SU-DHL-6 (cell line): ENCODE measurements around the gene RASSF5.

ENCODE experiments used
- H2AFZ ChIP-seq: fragments of 200-600 bp; sonication (generic); 2 replicates; pipeline ENCODE4 v1.6.1; 2014; ENCODE audit warnings: low read depth, mild to moderate bottlenecking, moderate library complexity, mixed read lengths, antibody characterized with exemption, low read length; ENCODE audit not compliant: severe bottlenecking
- H3F3A ChIP-seq: fragments of 200-600 bp; shearing (Covaris generic); 2 replicates; pipeline ENCODE4 v1.6.0; 2016; ENCODE audit warnings: antibody characterized with exemption, mild to moderate bottlenecking; ENCODE audit not compliant: insufficient read depth
- H3K27ac ChIP-seq: fragments of 200-600 bp; sonication (generic); 2 replicates; pipeline ENCODE4 v1.5.1; 2016; ENCODE audit warnings: low read depth, mild to moderate bottlenecking, low read length, moderate library complexity, mixed read lengths
- H3K27me3 ChIP-seq: fragments of 200-600 bp; sonication (generic), shearing (Covaris generic); 2 replicates; pipeline ENCODE4 v1.6.0; 2014; ENCODE audit warnings: mild to moderate bottlenecking, low read length
- H3K36me3 ChIP-seq: fragments of 200-600 bp; sonication (generic); 2 replicates; pipeline ENCODE4 v1.6.1; 2014; ENCODE audit warnings: mild to moderate bottlenecking, low read length, mixed read lengths
- H3K4me2 ChIP-seq: fragments of 300-600, 200-600 bp; shearing (Covaris generic), sonication (generic); 2 replicates; pipeline ENCODE4 v1.6.0; 2014; ENCODE audit warnings: low read length, low read depth, mild to moderate bottlenecking; ENCODE audit not compliant: poor library complexity, severe bottlenecking
- H3K4me3 ChIP-seq: fragments of 200-600 bp; sonication (generic); 2 replicates; pipeline ENCODE4 v1.5.1; 2014; ENCODE audit warnings: antibody characterized with exemption, low read length, mild to moderate bottlenecking, mixed read lengths; ENCODE audit not compliant: insufficient read depth, poor library complexity, severe bottlenecking
- H3K79me2 ChIP-seq: fragments of 200-600 bp; sonication (generic); 2 replicates; pipeline ENCODE4 v1.6.1; 2014; ENCODE audit warnings: mild to moderate bottlenecking, low read length, moderate library complexity; ENCODE audit not compliant: insufficient read depth
- H3K9ac ChIP-seq: fragments of 200-600 bp; sonication (generic); 2 replicates; pipeline ENCODE4 v1.7.0; 2014; ENCODE audit warnings: mild to moderate bottlenecking, low read length
- H3K9me2 ChIP-seq: fragments of 200-600 bp; sonication (generic); replicated peaks from 2 replicates; pipeline ENCODE4 v1.6.1; 2014; ENCODE audit warnings: low read length; ENCODE audit not compliant: insufficient read depth
- H3K9me3 ChIP-seq: fragments of 200-600 bp; sonication (generic); 2 replicates; pipeline ENCODE4 v1.6.1; 2014; ENCODE audit warnings: low read length, mixed read lengths; ENCODE audit not compliant: insufficient read depth
- H4K20me1 ChIP-seq: fragments of 200-600 bp; sonication (generic); 2 replicates; pipeline ENCODE4 v1.6.1; 2014; ENCODE audit warnings: low read depth, mild to moderate bottlenecking, antibody characterized with exemption, low read length, moderate library complexity, mixed read lengths
- CTCF ChIP-seq: fragments of 200-600 bp; sonication (generic); IDR thresholded peaks from one replicate; pipeline ENCODE4 v1.5.1; 2017; ENCODE audit warnings: antibody characterized with exemption, mild to moderate bottlenecking, low read length, moderate library complexity; ENCODE audit not compliant: insufficient read depth, poor library complexity, severe bottlenecking
- EZH2phosphoT487 ChIP-seq: fragments of 200-600 bp; sonication (generic), shearing (Covaris generic); conservative IDR thresholded peaks from 2 replicates; pipeline ENCODE4 v1.6.1; 2018; ENCODE audit warnings: mild to moderate bottlenecking, antibody characterized with exemption, low read length, moderate library complexity, mixed read lengths

The RASSF5 gene

DNA sequence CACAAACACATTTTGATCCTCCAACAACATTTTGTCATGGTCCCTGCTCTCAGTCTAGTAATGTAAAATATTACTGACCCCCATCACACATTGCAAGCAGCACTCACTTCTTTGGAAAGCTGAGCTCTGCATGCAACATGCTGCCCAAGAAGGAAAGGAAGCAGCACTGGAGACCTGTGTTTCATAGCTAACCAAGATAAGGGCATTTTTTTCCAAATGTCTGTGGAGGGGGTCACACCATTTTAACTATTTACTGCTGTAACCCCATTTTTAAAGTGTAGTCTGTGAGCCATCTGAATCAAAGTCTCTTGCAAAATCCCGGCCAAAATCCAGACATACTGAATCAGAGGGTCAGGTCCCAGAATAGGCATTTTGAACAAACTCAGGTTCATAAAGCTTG is 4.5 kb upstream of the RASSF5 start:
- Histone ChIP-seq H4K20me1 (no peaks in the 10 kb centered on the region), H3K27ac (no peak overlapping the region), H3K27me3 (no peaks in the 10 kb centered on the region), H3K79me2 (no peaks in the 10 kb centered on the region), H3K4me3 (no peak overlapping the region), H3K36me3 (no peaks in the 10 kb centered on the region), H3K4me2 (no peak overlapping the region), H3K9ac (no peak overlapping the region), H3F3A (no peaks in the 10 kb centered on the region), H3K9me3 (no peaks in the 10 kb centered on the region), H3K9me2 (no peaks in the 10 kb centered on the region), H2AFZ (no peak overlapping the region)
- TF ChIP-seq CTCF (no peak), EZH2phosphoT487 (no peak)

DNA sequence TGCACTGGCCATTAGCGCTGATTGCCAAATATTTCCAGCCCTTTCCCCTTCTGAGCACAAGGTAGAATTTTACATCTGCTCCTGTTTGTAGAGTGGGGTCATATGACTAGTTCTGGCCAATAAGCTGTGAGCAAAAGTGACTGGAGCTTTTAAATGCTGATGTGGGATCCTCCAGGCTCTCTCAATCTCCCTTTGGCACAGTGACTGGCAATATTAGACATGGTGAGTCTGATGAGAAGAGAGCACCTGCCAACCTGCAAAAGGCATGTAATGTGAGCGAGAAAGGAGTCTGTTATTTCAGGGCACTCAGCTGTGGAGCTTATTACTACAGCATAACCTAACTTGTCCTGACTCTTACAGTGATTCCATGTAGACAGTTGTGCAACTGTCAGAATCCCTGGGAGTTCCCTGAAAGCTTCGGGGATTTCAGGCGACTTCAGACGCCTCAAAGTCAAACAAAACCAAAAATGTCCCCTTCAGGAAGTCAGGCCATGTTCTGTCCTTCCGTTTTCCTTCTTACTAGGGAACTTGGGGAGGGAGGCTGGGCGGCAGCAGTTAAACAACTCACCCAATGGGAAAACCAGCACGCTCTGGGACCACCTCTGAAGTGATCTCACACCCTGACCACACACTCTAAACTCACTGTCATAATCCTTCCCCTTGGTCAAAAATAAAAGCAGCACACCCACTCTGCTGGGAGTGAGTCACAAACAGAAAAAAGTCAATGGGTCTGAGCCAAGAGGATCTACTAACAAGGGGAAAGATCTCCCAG is 3.6 kb upstream of the RASSF5 start:
- Histone ChIP-seq H3K79me2 (no peaks in the 10 kb centered on the region), H3K9ac (no peak overlapping the region), H3K36me3 (no peaks in the 10 kb centered on the region), H3K27ac (no peak overlapping the region), H2AFZ (no peak overlapping the region), H3K9me3 (no peaks in the 10 kb centered on the region), H3F3A (no peaks in the 10 kb centered on the region), H3K4me3 (no peak overlapping the region), H3K9me2 (no peaks in the 10 kb centered on the region), H3K4me2 (no peak overlapping the region), H3K27me3 (no peaks in the 10 kb centered on the region), H4K20me1 (no peaks in the 10 kb centered on the region)
- TF ChIP-seq CTCF (no peak), EZH2phosphoT487 (no peak)

DNA sequence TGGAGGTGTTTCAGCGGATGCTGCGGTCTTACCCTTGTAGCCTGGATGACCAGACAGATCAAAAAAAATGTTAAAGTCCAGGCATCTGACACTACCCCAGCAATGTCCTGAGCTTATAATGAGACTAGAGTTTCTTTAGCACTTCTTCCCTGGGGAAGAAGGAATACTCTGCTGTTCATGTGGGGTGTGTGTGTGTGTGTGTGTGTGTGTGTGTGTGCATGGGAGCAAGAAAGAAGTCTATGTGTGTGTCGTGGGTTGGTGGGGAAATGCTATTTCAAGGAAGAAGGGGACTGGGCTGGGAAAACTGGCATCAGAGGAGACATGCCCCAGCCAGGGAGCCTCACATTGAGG is 3.0 kb upstream of the RASSF5 start:
- Histone ChIP-seq H3K9me2 (no peaks in the 10 kb centered on the region), H3K4me2 (no peak overlapping the region), H3K27me3 (no peaks in the 10 kb centered on the region), H3K4me3 (no peak overlapping the region), H4K20me1 (no peaks in the 10 kb centered on the region), H3K9me3 (no peaks in the 10 kb centered on the region), H3K36me3 (no peaks in the 10 kb centered on the region), H3K79me2 (no peaks in the 10 kb centered on the region), H3K27ac (no peak overlapping the region), H3K9ac (no peak overlapping the region), H3F3A (no peaks in the 10 kb centered on the region), H2AFZ (no peak overlapping the region)
- TF ChIP-seq CTCF (no peak), EZH2phosphoT487 (no peak)
